Left forelimb (tissue), 1 donor: Measurements from ENCODE around the gene ATP6V1G2.
"Not testable (repeated sequence)": the region's sequence is repeated elsewhere in the genome, so short reads cannot be mapped to it uniquely, and the experiment has no call there.

Source experiments
- DNase-seq: peaks from one replicate; pipeline ENCODE4 v3.0.0-alpha.2; 2018; ENCODE audit warnings: low spot score

Gene ATP6V1G2

GRCh38 chr6:31529329-31530150 is 16.9 kb downstream of the ATP6V1G2 start:
- no peak for DNase-seq

GRCh38 chr6:31528821-31529328 is 17.5 kb downstream of the ATP6V1G2 start, which contains the start of gene MCCD1:
Gene MCCD1, plus strand, starts transcription at chr6:31528962. Its CDS starts 53 bp downstream, at chr6:31529015.
- DNase-seq = no peak

GRCh38 chr6:31528307-31528777 is 18.1 kb downstream of the ATP6V1G2 start:
- DNase-seq = no peak

GRCh38 chr6:31525932-31526591 is 20.3 kb downstream of the ATP6V1G2 start:
- DNase-seq = no peak

GRCh38 chr6:31525553-31525931 is 20.9 kb downstream of the ATP6V1G2 start:
- no peak for DNase-seq

GRCh38 chr6:31521835-31522234 is 24.6 kb downstream of the ATP6V1G2 start:
- DNase-seq = no peak

GRCh38 chr6:31513456-31514165 is 32.8 kb downstream of the ATP6V1G2 start:
- DNase-seq = no peak

GRCh38 chr6:31510007-31510406 is 36.4 kb downstream of the ATP6V1G2 start:
- no peak for DNase-seq

GRCh38 chr6:31509036-31509435 is 37.4 kb downstream of the ATP6V1G2 start:
- DNase-seq = not testable (repeated sequence)

GRCh38 chr6:31502586-31502985 is 43.8 kb downstream of the ATP6V1G2 start:
- DNase-seq = no peak

- not testable (repeated sequence) for DNase-seq
Observed at GRCh38 chr6:31499648-31500047, 46.8 kb downstream of the ATP6V1G2 start.

GRCh38 chr6:31498748-31499147 is 47.7 kb downstream of the ATP6V1G2 start:
- DNase-seq = no peak

GRCh38 chr6:31497531-31498476 is 48.6 kb downstream of the ATP6V1G2 start, which contains the start of gene MICB:
Gene MICB, plus strand, starts transcription at chr6:31498145. Its CDS starts 49 bp downstream, at chr6:31498194.
- no peak for DNase-seq

- DNase-seq = not testable (repeated sequence)
Observed at GRCh38 chr6:31496826-31497225, 49.6 kb downstream of the ATP6V1G2 start.

- no peak for DNase-seq
Observed at GRCh38 chr6:31495580-31495979, 50.8 kb downstream of the ATP6V1G2 start.
